ENCODE data around the gene TLX1. TPM values are rescaled to one million over a fixed set of nuclear protein-coding genes. Genes with fewer than 3 reads are reported as not detected.

The TLX1 gene
- total RNA-seq, 1 donor from 2014 or later, result not detected

DNA sequence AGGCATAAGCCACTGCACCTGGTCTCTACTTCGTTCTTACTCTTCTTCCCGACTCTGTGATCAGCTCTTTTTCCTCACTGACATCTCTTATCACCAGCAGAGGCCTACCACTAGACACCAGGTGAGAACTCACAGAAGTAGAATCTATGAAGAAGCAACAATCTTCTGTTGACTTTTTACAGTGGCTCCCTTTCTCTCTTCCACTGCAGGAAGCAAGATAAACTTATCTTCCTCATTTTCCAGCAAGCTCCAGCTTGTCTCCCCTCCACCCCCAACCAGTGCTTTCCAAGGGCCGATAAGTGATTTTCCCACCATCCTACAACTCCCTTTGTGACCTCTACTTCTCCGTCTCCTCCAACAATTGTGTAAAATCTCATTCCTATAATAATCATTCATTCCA, 45.5 kb downstream of the TLX1 start:
- no peak overlapping the region for H3K4me3 Mint-ChIP-seq
- H3K27ac Mint-ChIP-seq, result no peak overlapping the region
- H3K9me3 Mint-ChIP-seq, result peaks cover 25% of the 10 kb centered on the region
- peaks cover 46% of the 10 kb centered on the region for H3K27me3 Mint-ChIP-seq (ENCODE audit: low read depth)
- no peaks in the 10 kb centered on the region for H3K4me1 Mint-ChIP-seq
- no peak for DNase-seq (ENCODE audit: low spot score in 2 of 2, unreplicated experiment in 2 of 2)
- peaks cover 1% of the 10 kb centered on the region for H3K36me3 Mint-ChIP-seq
- TF ChIP-seq, protein P1, sequence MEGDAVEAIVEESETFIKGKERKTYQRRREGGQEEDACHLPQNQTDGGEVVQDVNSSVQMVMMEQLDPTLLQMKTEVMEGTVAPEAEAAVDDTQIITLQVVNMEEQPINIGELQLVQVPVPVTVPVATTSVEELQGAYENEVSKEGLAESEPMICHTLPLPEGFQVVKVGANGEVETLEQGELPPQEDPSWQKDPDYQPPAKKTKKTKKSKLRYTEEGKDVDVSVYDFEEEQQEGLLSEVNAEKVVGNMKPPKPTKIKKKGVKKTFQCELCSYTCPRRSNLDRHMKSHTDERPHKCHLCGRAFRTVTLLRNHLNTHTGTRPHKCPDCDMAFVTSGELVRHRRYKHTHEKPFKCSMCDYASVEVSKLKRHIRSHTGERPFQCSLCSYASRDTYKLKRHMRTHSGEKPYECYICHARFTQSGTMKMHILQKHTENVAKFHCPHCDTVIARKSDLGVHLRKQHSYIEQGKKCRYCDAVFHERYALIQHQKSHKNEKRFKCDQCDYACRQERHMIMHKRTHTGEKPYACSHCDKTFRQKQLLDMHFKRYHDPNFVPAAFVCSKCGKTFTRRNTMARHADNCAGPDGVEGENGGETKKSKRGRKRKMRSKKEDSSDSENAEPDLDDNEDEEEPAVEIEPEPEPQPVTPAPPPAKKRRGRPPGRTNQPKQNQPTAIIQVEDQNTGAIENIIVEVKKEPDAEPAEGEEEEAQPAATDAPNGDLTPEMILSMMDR (IDR thresholded peaks at IDR 0.05; ENCODE audit: unreplicated experiment), result no peak

DNA sequence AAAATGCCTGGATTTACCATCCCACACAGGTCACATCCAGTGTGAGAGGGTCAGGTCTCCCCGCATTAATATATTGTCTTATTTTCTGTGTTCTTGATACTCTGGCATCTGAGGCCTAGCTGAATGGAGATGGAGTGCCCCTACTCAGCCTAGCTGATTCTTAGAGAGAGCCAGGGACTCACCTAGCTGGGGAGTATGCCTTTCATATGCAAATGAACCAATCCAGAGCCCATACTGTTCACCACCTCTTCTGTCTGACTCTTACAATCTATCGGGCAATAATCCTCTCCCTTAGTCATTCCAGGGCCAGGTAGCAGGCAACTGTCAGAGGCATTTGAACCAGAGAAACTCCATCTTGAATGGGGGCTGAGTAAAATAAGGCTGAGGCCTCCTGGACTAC, 51.8 kb downstream of the TLX1 start:
- Mint-ChIP-seq H3K4me1 (no peaks in the 10 kb centered on the region), H3K36me3 (no peaks in the 10 kb centered on the region), H3K27ac (no peak overlapping the region), H3K9me3 (no peaks in the 10 kb centered on the region), H3K27me3 (ENCODE audit: low read depth) (peaks cover 33% of the 10 kb centered on the region), H3K4me3 (no peak overlapping the region)
- no peak for DNase-seq (ENCODE audit: low spot score in 2 of 2, unreplicated experiment in 2 of 2)
- TF ChIP-seq, protein P1 (IDR thresholded peaks at IDR 0.05; ENCODE audit: unreplicated experiment), result no peak

DNA sequence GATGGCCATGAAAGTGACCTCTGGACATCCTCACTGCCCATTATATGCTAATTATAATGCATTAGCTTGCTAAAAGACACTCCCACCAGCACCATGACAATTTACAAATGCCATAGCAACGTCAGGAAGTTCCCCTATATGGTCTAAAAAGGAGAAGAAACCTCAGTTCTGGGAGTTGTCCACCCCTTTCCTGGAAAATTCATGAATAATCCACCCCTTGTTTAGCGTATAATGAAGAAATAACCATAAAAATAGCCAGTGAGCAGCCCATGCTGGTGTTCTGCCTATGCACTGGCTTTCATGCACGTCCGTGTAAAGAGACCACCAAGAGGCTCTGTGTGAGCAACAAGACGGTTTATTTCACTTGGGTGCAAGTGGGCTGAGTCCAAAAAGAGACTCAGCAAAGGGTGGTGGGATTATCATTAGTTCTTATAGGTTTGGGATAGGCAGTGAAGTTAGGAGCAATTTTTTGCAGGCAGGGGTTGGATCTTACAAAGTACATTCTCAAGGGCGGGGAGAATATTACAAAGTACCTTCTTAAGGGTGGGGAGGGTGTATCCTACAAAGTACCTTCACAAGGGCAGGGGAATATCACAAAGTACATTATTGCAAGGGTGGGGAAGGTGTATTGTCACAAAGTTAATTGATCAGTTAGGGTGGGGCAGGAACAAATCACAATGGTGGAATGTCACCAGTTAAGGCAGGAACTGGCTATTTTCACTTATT, 52.5 kb downstream of the TLX1 start:
- TF ChIP-seq, protein P1 (IDR thresholded peaks at IDR 0.05; ENCODE audit: unreplicated experiment), result no peak
- no peak for DNase-seq (ENCODE audit: low spot score in 2 of 2, unreplicated experiment in 2 of 2)
- H3K4me1 Mint-ChIP-seq, result no peaks in the 10 kb centered on the region
- H3K9me3 Mint-ChIP-seq, result no peaks in the 10 kb centered on the region
- H3K27ac Mint-ChIP-seq, result no peak overlapping the region
- no peak overlapping the region for H3K4me3 Mint-ChIP-seq
- H3K36me3 Mint-ChIP-seq, result no peaks in the 10 kb centered on the region
- H3K27me3 Mint-ChIP-seq (ENCODE audit: low read depth), result peaks cover 28% of the 10 kb centered on the region

Other genes starting within 250 kb of the TLX1 start
- 32.6 to 36.1 TPM (median 35.5 TPM) in 3 replicates for gene SLF2, start 218.3 kb upstream of the TLX1 start, total RNA-seq
- gene SEMA4G, start 161.8 kb upstream of the TLX1 start, total RNA-seq, result 20.0 to 22.8 TPM (median 22.2 TPM) in 3 replicates
- gene MRPL43, start 143.8 kb upstream of the TLX1 start, total RNA-seq, result 66.7 to 70.2 TPM (median 69.4 TPM) in 3 replicates
- gene TWNK, start 143.8 kb upstream of the TLX1 start, total RNA-seq, result 11.7 to 13.9 TPM (median 12.4 TPM) in 3 replicates
- gene LZTS2, start 131.5 kb upstream of the TLX1 start, total RNA-seq, result 107 to 111 TPM (median 110 TPM) in 3 replicates
- gene PDZD7, start 100.2 kb upstream of the TLX1 start, total RNA-seq, result 1.2 to 1.8 TPM (median 1.8 TPM) in 3 replicates
- gene SFXN3, start 100.1 kb upstream of the TLX1 start, total RNA-seq, result 14.8 to 17.4 TPM (median 17.1 TPM) in 3 replicates
- 15.9 to 17.5 TPM (median 16.8 TPM) in 3 replicates for gene KAZALD1, start 69.3 kb upstream of the TLX1 start, total RNA-seq
- gene LBX1, start 98.2 kb downstream of the TLX1 start, total RNA-seq, result not detected in 3 replicates
- 37.5 to 38.4 TPM (median 37.7 TPM) in 3 replicates for gene BTRC, start 222.9 kb downstream of the TLX1 start, total RNA-seq